GM21576 (cell line): Measurements from ENCODE around the gene EYA2.

Experiments used
- ATAC-seq: cut with Tn5 transposase; IDR thresholded peaks from one replicate; pipeline ENCODE4 v1.9.1; 2021; ENCODE audit warnings: mild to moderate bottlenecking, moderate library complexity; ENCODE audit not compliant: unreplicated experiment

Gene EYA2

DNA sequence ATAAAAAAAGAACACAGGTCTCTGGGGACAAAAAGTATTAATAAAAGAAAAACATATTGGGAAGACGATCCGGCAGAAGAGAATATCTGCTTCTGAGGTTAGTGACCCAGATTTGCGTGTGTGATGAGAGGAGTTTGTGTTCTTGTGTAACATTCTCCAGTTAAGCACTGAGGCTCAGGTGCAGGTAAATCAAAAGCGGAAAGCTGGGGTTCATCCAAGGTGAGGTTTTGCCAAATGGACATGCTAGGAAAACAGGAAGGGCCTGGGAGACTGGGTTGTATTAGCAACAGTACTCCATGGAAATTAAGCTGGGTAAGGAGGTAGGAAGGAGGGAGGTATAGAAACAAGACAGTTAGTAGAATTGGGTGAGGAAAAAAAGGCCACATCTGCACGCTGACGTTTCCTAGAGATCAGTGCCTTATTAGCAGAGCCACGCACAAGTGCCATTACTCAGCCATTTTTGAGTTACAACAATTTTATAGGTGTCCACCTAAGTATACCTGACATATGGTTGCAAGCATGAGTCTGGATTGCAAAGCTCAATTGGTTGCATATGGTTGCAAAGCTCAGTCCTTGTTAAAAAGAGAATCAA is 322.3 kb downstream of the EYA2 start:
- ATAC-seq: no peak

DNA sequence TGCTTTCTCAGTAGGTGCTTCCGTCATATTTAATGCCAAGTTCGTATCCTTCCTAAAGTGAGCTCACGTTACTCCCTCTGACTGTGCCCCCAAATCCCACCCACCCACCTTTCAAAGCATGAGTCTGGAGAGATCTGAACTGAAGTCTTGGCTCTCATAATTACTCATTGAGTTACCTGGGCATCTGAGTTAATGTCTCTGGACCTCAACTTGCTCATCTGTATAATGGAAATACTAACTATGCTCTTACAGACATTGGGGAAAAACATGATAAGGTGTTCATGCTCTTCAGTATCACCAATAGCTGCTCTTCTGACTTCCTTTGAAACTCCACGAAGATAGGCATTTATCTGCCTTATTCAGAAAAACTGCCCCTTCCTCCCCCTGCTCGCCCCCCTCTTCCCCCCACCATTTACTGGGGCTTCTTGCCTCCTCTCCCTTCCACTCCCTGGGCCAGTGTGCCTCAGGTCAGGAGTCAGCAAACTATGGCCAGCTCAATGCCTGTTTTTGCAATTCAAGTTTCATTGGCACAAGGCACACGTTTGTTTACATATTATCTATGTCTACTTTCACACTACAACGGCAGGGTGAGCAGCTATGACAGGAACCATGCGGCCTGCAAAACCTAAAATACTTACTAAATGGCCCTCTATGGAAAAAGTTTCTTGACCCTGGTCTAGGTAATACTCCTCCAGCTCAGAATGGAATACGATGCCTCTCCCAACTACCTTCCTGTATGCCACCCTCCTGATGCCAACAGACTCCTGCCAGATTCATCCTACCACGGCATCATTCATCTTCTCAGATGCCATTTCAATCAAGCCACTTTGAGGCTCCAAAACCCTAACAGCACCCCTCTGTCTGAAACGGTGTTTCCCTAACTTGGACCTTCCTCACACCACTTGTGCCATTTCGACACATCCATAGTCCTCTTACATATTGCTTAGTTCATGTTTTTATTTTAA is 323.1 kb downstream of the EYA2 start:
- no peak for ATAC-seq

- no peak for ATAC-seq
Measured at GRCh38 chr20:47220161-47220582, 325.5 kb downstream of the EYA2 start.

DNA sequence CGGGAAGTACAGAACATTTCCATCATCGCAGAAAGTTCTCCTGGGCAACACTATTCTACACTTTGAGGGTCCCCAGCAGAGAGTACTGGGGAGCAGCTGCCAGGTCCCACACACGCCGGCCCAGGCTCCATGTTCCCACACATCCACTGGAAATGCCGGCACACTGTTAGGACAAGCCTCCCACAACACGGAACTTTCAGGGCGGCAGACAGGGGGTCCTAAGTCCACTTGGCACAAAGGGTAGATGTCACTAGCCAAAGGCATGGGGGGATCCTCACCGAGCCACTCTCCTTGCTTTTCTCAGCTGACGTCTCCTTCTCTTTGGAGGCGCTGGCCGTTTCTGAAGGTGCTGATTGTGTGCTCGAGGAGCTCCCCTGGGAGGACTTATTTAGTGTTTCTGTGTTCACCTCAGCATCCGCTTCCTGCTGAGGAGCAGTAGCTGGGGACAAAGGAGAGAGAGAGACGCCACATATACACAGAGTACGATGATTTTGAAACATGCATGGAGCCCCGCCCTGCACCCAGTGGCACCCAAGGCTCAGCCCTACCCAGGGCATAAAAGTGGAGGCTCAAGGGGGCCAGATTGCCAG is 326.5 kb downstream of the EYA2 start:
- ATAC-seq: no peak

DNA sequence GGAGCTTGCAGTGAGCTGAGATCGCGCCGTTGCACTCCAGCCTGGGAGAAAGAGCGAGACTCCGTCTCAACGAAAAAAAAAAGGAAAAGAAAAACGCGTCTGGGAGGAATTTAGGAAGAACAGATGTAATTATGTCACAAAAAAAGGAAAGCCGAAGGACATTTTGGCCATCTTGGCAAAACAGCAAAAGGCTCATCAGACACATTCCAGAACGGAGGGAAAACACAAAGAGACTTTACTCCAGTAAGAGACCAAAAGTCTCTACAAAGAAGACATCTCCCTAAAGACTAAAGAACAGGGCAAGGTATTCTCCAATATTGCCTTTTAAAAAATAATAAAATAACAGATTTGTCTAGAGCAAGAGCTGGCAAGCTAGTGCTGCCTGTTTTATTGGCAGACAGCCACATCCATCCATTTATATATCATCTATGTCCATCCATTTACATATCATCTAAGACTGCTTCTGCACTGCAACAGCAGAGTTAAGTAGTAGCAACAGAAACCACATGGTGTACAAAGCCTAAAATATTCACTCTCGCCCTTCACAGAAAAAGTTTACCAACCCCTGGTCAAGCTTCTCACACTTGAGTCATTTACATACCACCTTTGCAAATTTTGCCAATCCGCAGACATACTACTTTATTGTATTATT is 328.0 kb downstream of the EYA2 start:
- ATAC-seq: no peak

DNA sequence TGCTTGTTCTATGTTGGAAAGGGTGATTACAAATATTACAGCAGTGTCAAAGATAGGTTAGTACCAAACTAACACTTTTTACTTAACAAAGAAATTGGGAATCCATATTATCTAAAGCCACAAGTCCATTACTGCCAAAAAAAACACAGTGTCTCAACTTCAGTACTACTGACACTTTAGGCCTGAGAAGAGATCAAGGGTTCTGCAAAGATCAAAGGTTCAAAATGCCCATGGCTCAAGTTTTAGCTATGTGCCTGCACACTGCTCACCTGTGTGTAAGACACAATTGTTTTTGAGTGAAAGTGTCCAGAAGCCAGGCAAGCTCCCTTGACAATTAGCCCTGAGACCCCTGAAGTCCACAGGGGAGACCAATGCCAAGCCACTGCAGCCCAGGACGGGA is 329.3 kb downstream of the EYA2 start:
- no peak for ATAC-seq

GRCh38 chr20:47224300-47224791 is 329.7 kb downstream of the EYA2 start:
- no peak for ATAC-seq

DNA sequence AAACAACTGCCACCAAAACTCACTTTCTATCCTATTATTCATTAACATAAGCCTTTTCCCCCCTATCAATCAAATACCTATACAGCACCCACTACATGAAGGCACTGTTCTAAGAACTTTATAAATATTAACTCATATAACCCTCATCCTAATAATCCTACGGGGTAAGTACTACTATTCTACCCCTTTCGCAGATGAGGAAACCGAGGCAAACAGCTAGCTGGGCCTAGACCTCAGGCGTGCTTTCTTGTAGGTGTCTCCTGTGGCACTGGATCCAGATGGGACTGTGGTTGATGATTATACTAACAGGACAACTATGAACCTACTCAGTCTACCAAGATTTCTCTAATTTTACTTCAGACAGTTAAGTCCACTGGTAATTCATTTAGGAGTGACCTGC is 330.2 kb downstream of the EYA2 start:
- no peak for ATAC-seq

GRCh38 chr20:47225458-47225857 is 330.8 kb downstream of the EYA2 start:
- no peak for ATAC-seq

DNA sequence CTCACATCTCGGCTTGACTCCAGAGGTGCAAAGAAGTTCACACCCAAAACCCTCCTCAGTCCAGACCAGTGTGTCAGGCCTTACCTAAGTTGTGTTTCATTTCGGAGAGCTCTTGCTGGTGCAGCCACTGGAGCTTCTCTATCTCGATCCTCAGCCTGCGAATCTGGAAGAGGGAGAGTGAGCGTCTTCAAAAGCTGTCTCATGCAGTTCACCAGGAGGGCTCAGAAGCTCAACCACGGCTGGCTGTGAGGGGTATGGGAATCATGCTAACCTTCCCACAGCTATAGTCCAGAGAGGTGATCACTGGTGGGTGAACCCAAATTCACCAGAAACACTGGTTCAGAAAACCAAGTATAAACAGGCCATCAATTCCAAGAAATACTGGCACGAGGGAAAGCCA is 332.5 kb downstream of the EYA2 start:
- ATAC-seq: no peak

GRCh38 chr20:47227576-47227975 is 332.9 kb downstream of the EYA2 start:
- ATAC-seq: no peak

- ATAC-seq: no peak
Measured at GRCh38 chr20:47228654-47229053, 334.0 kb downstream of the EYA2 start.

DNA sequence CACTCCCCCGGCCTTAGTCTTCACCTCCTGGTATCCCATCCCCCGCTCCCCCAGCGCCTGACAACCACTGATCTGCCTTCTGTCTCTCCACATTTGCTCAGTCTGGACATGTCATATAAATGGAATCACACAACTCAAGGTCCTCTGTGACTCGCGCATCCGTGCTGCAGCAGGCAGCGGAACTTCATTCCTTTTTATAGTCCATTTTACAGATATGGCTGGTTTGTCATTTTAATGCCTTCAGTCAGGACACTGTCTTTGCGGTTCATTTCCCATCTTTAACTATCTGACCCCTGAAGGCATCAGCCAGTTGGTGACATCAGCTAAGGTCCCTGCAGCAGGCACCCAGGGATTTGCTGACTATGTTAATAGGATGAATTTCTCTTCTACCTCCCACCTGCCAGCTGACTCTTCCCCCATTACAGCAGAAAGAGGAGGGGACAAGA is 336.2 kb downstream of the EYA2 start:
- no peak for ATAC-seq

GRCh38 chr20:47231382-47232039 is 336.9 kb downstream of the EYA2 start:
- ATAC-seq: no peak

DNA sequence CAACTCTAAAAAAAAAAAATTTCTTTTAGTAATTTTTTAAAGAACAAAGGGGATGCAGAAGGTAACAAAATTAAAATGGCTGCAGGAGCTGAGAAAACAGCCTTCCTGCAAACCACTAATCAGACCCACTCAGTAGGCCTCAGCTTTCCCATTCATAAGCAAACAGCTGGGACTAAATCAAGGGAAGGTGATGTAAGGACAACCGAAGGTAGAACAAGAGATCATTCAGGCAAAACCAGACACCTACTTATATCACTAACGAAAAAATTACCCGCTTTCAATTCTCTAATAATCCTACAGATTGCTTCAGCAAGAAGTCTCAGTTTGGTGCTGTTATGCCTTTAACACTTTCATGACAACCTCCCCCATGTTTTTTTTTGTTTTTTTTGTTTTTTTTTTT is 337.9 kb downstream of the EYA2 start:
- no peak for ATAC-seq

DNA sequence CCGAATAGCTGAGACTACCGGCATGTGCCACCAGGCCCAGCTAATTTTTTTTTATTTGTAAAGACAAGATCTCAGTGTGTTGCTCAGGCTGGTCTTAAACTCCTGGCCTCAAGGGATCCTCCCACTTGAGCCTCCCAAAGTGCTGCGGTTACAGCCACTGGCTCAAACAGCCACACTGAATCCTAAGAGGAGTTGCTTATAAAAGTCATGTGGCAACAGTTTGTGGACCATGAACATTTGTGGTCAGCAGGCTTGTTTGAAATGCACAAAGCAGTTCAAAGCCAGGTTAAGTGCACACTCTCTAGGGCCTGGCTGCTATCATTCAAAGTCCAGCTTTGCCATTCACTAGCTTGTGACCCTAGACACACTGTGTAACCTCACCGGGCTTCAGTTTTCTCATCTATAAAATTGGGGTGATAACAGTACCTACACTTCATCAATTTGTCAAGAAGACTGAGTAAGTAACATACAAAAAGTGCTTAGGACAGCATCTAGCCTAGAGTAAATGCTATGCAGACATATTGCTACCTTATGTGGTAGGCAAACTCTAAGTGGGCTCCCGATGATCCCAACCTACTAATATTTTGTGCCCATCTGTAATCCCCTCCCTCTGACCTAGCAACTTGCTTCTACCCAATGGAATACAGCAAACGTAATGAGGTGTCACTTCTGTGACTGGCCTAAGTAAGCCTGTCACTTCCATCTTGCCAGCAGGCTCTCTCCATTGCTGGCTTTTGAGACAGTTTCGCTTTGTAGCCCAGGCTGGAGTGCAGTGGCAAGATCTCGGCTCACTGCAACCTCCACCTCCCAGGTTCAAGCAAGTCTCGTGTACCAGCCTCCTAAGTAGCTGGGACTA is 338.9 kb downstream of the EYA2 start:
- no peak for ATAC-seq

- ATAC-seq: no peak
Measured at GRCh38 chr20:47235111-47235510, 340.5 kb downstream of the EYA2 start.

DNA sequence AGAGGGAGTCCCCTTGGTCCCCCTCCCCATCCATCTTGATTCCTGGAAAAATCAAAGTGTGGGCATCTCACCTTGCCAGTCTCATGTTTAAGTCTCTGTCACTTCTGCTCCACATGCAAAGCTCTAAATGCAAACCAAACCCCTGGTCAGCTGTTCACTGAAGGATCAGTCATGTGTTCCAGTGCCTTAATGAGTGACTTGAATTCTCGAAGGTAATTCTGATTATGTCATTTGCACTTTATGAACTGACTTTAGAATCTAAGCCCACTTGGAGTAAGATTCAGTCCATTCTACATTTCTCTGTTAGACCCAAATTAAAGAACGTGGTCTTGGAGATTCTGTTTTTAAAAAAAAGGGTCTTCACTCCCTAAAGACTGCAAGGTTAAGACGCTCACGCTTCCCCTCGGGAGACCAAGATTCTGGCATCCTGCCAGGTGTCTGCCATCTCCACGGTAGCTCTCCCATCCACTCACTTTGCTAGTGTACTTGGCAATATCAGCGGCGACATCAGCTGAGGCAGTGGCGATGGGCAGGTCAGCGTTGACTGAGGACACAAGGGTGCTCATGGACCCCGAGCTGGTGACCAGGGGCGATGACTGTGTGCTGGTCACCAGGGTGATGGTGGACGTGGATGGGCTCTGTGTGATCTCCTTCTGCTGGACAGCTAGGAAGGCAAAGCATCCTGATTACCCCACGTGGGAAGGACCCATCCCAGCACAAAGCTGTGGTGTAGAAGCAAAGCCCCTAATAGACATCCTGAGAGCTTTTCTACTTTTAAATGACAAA is 341.4 kb downstream of the EYA2 start:
- ATAC-seq: no peak

GRCh38 chr20:47236639-47236900 is 341.9 kb downstream of the EYA2 start:
- no peak for ATAC-seq
